HG03280 (cell line): ENCODE results near the gene TGIF1.

Experiments used
- ATAC-seq: cut with Tn5 transposase; IDR thresholded peaks from one replicate; pipeline ENCODE4 v1.9.1; 2021; ENCODE audit warnings: mild to moderate bottlenecking, moderate library complexity; ENCODE audit not compliant: unreplicated experiment

The TGIF1 gene

DNA sequence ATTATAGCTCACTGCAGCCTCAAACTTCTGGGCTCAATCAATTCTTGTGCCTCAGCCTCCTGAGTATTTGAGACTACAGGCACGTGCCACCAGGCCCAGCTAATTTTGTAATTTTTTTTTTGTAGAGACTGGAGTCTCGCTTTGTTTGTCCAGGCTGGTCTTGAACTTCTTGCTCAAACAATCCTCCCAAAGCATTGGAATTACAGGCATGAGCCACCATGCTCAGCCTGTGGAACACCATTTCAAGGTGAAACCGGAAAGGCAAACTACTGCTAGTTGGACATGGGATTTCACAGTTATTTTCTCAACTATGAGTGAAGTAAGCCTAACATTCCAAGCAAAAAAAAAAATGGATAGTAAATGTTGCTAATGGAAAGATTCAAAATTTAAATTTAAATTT, 20.9 kb upstream of the TGIF1 start:
- no peak for ATAC-seq

DNA sequence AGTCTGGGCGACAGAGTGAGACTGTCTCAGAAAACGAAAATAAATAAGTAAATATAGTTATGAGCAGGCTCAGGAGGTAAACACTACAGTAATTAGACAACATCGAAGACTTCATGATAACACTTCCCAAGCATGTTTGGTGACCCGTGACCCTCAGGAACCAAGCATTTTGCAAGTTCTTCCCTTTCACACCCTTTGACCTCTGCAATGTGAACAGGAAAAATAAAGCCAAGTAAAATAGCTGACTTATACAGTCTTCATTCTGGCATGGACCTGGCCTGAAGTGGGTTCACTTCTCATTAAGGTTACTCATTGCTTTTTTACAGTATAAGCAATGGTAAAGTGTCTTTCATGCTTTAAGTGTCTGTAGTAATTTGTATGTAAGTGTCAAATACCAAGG, 15.3 kb upstream of the TGIF1 start:
- no peak for ATAC-seq

DNA sequence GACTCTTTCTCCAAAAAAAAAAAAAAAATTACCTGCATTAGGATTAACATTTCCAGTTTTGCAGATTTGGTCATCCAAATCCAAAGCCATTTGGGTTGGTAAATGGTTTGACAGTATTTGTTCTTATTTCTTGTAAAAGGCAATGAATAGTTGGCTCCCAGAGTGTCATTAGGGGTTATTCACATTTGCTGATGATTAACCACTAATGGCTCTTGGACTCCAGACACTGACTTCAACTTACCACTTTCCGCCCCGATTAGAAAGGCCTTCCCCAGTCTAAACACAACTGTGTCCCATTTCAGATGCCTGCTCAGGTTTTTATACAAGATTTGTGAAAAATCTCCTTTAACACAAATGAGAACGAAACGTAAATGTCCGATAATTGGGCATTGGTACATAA, 9.6 kb upstream of the TGIF1 start:
- no peak for ATAC-seq

DNA sequence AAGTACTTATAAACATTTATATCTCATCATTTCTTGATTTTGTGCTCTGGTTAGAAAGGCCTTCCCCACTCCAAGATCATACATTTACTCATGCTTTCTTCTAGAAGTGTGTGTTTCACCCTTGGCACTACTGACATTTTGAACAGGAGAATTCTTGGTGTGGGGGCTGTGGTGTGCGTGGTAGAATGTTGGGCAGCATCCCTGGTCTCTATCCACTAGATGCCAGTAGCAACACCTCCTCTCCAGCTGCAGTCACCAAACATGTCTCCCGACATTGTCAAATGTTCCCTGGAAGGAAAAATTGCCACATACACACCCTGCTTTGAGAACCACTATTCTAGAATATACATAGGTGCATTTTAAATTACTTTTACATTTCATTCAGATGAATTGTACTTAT, 8.7 kb upstream of the TGIF1 start:
- ATAC-seq = no peak

DNA sequence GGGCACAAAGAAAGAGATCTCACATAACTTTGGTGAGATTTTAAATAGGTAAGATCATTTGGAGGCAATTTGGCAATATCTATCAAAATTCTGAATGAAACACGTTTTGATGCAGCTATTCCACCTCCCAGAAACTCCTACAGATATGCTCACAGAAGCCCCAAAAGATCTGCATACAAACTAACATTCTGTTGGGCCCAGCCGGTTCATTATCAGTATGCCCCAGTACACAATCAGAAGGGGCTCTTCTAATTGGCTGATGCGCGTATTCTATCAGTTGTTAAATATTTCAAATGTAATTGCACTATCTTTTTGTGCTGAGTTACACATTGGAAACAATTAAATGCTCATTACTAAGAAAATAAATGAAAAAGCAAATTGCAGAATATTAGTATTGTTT, 7.1 kb upstream of the TGIF1 start:
- ATAC-seq = no peak

DNA sequence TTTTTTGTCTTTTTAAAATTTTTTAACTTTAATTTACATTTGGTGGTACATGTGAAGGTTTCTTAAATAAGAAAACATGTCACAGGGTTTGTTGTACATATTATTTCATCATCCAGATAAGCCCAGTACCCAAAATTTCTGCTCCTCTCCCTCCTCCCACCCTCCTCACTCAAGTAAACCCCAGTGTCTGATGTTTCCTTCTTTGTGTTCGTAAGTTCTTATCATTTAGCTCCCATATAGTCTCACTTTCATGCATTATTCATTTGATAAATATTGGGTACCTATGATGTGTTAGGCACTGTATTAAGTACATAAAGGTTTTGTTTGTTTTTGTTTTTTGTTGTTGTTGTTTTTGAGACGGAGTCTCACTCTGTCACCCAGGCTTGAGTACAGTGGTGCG, 5.7 kb upstream of the TGIF1 start:
- ATAC-seq = no peak

DNA sequence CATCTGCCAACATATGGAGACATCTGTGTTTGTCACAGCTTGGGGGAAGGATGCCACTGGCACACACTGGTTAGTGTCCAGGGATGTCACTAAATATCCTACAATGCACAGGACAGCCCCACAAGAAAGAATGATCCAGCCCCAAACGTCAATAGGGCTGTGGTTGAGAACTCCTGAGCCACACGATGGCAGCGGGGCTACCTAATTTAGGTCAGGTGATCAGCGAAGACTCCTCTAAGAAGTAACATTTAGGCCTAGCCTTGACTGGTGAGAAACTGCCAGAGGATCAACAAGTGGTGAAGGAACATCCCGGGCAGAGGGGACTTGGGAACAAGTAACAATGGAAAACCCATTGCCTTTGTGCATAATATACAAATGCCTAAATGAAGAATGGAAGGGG, 5.0 kb upstream of the TGIF1 start:
- ATAC-seq = no peak

DNA sequence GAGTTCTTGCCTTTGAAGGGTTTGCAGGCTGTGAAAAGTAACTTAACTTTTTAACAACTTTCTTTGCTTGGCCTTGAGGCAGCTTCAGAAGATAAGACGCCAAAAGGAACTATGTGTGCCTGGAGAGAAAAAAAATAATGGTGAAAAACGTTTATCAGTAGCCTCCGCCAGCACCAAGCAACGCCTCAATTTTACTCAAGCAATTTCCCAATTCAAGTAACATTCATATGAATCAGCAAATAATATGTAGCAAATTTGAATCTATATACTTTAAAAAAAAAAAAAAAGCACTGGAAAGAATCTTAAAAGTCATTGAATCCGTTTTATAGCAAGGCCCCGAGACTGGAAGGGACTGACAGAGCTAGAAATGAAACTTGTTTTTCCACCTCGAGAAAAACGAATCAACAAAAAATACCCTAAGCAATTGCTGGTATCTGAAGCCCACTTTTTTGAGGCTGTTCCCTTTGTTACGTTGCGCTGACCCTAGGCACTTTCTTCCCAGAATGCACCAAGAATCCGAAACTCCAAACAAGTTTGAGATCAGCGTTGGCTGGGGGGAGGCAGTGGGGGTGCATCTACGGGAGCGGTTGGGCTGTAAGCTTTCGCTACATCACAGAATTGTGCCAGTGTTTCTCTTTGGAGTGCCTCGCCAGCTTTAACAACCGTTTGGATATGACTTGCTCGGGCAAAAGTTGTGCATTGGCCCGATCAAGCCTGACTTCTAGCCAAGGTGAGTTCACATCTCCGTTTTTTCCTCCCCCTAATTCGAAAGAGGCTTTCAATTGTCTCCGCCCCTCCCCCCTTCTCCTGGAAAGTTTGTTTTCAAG, 2.7 kb upstream of the TGIF1 start:
- ATAC-seq = no peak

DNA sequence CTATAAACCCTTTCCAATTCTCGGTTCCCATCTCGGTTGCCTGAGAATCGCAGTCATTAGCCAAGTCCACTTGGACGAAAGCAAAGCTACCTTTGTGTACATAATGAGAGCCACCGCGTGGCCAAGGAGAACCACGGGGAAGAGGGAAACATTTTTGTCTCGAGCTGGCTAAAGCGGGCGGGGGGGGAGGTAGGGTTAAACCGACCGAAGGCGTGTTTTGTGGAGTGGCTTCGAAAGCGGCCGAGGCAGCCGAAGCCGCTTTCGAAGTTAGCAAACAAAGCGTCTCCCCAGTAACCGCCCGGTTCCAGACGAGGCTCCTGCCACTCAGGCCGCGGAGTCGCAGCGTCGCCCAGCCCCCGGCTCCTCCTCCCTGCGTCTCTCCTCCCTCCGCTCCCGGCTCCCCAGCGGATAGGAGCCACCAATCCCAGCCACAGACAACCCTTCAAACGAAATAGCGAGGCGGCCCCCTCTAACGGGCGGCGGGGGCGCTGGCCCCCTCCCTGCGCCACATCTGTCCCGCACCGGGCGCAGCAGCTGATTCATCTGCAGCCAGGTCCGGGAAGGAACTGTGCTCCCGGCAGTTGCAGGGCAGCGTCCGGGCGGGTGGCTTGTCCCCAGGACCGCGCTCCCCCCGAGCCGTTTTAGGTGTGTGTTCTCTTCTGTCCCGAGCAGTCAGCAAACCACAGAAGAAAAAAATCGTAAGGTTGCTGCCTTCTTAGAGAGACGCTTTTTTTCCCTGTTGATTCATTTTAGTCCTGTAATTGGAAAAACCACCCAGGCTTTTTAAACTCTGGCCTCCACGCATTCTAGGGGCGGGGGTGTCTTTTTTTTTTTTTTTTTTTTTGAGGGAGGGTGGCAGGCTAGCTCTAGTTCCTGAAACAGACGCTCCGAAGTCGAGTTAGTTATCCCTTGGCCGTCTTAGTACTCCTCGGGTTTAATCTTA, 1.8 kb upstream of the TGIF1 start:
- peak; percentile 63 for ATAC-seq

DNA sequence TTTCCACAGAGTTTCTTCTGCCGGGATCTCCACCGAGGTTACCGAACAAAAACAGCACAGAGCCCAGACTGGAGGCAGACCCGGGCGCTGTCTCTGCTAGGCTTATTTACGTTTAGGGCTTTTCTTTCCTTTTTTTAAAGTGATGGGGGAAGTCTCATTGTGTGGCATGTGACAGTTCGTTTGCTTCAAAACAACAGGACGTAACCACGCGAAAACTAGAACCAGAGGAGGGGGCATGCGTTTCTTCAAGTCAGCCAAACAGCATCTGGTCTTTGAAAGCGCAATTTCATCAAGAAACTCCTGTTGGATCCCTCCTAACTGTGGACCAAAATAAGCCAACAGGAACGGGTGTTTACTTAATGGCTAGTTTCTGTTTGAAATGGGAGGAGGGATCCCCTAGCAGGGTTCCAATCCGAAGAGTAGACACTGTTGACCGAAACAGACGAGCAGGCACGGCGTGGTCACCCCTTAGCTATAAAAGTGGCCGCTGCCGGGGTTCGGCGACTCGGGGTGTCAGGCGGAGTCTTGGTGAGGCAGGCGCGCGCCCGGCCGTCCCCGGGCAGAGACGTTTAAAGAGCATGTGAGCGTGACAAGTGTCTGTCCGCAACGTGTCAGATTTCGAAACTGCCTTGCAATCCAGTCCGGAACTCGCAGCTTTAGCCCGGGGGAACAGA, 997 bp upstream of the TGIF1 start:
- peak; percentile 50 for ATAC-seq

DNA sequence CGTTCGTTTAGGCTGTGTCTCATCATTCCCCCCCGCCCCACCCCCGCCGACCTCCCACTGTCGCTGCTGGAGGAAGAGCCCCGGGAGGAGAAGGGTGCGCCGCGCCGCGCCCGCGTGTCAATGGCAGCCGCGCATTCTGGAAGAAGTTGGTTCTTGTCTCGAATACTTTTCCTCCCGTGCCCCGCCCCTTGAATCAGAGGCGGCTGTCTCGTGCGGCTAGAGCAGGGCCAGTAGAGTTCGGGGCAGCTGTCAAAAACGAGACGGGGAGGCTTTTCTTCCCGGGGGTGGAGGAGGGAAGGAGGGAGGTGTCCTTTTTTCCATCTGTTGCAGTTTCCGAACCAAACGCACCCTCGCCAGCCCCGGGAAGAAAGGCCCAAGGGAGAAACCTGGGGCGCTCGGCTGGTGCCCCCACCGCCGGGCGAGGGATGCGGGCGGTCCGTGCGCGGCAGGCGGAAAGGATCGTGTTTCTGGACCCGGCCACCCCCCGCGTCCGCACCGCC, 410 bp upstream of the TGIF1 start:
- ATAC-seq = peak; percentile 2

DNA sequence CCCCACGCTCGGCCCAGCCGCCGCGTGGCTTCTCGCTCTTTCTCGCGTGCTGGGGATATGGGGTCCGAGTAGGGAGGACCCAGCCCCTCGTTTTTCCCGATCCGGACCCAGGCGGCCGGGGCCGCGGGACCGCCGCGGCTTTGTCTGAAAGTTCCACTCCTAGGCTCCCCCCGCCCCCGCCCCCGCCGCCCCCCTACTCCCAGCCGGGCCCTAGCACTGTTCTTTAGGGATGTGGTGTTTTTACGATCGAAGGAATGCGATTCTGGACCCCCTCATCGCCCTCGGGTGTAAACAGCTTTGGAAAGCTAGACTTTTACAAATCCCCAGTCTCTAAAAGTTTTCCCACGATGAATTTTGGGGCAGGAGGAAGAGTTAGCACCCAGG, 819 bp downstream of the TGIF1 start:
- ATAC-seq = no peak

DNA sequence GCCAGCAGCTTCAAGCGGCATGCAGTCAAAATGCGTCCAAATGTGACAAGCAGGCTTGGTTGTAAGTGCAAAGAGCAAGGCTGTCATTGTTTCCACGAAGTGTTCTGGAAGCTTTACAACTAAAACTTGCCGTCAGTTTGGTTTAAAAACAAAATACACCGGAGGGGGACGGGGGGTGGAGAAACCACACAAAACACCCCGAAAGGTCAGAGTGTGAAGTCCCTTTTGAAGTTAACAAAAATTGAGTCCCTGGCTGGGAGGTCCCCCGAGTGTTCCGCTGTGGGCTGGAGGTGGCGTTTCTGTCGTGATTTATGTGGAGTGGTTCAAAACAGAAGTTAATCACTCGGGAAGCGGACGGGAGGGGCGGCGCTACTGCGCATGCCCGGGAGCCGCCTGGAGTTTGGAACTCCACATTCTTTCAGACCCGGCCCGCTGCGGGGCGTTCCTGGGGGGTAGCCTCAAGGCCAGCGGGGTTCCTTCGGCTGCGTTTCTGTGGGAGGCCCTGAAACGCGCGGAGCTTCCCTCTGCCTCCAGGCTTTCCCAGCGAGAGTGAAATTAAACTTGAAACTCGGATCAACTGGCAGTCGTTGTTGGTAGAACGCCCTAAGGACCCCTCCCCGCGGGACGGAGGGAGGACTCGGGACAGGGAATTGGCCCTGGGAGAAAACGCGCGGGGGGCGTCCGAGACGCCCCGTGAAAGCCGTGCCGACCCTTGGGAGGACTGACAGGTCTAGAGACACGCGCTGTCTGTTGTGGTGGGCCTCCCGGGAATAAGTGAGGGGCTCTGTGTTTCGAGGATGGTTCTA, 1.4 kb downstream of the TGIF1 start:
- ATAC-seq = no peak

DNA sequence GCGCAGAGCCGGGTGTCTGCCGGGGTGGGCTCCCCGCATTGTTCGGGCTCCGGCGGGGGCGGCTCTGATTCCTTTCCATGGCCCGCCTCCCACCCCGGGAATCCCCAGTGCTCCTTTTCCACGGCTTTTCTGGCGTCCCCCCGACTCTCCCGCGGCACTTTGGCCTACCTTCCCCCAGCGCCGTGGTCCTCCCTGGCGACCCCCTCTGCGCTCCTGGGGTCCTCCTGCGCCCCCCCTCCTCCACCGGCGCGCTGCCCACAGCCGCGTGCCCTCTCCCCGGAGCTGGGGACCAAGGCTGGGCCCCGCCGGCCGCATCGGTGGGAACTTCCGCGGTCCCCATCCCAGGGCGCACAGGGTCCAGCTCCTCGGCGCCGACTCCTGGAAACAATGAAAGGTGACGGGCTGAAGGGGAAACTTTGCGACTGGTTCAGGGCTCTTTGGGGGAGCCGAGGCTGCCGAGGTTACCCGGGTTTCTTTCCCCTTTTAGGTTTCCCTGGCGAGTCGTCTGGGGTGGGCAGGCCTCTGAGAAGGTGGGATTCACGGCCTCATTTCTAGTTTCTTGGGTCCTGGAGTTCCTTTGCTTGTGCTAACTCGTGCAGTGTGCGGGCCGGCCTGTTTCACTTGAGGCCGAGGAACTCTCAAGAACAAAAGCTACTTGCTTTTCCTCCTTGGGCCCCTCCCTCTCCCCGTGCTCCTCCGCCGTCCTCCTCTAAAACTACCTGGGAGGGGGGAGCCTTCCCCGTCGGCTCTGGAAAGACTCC, 2.2 kb downstream of the TGIF1 start:
- no peak for ATAC-seq

DNA sequence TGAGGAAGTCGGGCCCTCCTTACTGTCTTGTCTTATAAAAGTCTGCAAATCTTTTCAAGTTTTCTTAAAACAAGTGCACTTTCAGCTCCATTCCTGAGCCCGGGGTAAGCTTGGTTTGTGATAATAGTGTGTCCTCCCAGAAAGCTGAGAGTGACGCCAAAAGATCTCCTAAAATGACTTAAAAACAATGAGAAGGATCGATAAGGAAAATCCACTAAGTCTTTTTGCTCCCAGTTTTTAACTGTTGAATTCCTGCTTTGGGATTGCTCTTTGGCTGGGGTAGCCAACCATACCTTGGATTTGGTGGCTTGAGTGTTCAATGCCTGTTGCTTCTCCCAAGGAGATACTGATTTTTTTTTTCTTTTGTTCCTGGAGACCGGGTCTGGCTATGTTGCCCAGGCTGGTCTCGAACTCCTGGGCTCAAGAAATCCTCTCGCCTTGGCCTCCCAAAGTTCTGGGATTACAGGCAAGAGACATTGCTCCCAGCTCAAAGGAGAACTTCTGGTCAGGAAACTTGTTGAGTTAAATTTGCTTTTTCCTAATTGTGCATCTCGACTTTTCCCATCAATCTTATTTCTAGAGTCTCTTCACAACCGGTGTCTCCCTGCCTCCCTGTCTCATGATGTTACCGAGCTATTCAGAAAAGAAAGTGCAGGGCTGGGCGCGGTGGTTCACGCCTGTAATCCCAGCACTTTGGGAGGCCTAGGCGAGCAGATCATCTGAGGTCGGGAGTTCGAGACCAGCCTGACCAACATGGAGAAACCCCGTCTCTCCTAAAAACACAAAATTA, 3.0 kb downstream of the TGIF1 start:
- ATAC-seq = no peak

DNA sequence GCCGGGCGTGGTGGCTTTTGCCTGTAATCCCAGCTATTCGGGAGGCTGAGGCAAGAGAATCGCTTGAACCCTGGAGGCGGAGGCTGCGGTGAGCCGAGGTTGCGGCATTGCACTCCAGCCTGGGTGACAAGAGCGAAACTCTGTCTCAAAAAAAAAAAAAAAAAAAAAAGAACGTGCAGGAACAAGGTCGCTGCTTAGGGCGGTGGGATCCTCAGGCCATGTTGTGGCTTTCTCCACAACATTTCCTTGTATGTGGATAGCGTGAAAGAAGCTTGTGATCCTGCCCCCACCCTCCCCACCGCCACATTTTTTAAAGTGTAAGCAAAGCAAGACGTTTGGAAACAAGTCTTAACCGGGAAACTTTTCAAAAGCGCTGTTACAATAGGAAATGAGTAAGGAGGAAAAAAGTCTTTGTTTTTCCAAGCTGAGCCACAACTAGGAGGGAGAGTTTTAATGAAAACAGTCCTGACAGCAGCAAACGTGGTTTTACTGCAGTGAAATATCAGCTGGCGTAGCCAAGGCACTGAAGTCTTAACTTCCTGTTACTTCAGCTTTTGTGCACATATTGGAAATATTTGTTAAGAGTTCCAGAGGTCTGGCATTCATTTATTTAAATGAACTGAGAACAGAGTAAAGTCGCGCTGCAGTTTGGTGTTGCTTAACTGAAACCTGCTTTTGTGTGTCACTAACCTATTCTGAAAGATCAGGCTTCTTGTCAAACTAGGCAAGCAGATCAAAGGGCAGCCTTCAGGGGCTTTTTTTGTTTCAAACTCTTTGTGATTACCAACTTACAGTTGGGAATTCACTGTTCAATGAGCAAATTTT, 3.8 kb downstream of the TGIF1 start:
- ATAC-seq = no peak

DNA sequence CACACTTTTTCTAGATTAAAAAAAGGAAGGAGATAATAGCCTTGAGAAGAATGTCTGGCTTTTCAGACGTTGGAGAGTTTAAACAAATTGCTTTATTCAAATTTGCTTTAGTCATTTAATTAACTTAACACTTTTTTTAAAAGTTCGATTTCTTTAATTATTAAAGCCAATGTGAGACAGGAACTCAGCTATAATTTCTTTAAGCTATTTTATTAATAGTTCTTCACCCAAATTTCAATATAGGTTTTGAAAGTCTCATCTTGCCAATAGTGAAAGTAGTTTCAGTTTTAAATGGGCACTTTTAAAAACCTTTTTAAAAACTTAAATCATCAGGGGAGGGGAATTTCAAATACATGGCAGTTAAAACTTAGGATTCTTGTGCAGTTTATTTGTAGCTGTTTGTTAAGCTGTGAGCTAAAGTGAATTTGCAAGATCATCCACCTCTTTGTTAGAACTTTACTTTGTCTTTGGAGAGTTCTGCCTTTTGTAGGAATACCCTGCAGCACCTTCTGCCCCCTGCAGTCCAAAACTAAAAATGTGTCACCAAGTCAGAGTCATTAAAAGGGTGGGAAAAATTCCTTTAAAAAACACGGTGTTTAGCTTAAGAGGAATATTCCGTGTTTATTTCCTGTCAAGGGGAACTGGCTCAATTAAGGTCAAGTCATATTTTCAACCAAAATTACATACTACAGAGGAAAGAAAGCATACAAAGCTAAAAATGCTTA, 4.6 kb downstream of the TGIF1 start:
- no peak for ATAC-seq
